Skeletal muscle cell (primary cell): Measurements from ENCODE around the gene OTOA.
"Not testable (repeated sequence)": the region's sequence is repeated elsewhere in the genome, so short reads cannot be mapped to it uniquely, and the experiment has no call there.

ENCODE experiments used
- DNase-seq: peaks from one replicate; pipeline ENCODE4 v3.0.0-alpha.2; 2010; ENCODE audit warnings: low read depth
- H3K4me3 ChIP-seq: 2 replicates; pipeline ENCODE4 v1.5.1; 2011; ENCODE audit warnings: low read depth, mild to moderate bottlenecking, control low read depth, low read length, moderate library complexity

Gene OTOA

DNA sequence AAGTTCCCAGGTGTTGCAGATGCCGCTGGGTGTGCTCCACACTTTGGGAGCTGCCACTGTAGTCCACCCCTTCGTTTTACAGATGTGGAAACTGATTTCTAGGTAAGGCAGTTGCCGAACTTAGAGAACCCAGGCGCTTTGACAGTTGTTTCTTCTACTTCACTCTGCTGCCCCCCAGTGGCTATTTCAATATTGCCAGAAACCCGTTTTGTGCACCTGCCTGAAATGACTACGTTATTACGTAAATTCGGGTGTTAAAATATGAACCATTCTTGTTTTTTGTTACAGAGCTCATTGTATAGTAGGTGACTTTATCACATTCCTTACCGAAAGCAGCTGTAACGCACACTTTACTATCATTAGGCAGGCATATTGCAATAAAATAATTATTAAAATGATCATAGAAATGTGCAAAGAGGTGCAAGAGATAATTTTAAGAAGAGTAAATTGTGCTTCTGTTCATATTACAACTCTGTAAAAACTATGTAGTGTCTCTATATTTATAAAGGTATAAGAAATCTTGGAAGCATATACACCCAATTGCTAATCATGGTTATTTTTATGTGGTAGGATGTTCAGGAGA lies 44.9 kb downstream of the OTOA start:
- DNase-seq = peak; percentile 9
- no peak overlapping the region for H3K4me3 ChIP-seq

GRCh38 chr16:21710938-21711337 lies 47.2 kb downstream of the OTOA start:
- H3K4me3 ChIP-seq = no peak overlapping the region
- no peak for DNase-seq

DNA sequence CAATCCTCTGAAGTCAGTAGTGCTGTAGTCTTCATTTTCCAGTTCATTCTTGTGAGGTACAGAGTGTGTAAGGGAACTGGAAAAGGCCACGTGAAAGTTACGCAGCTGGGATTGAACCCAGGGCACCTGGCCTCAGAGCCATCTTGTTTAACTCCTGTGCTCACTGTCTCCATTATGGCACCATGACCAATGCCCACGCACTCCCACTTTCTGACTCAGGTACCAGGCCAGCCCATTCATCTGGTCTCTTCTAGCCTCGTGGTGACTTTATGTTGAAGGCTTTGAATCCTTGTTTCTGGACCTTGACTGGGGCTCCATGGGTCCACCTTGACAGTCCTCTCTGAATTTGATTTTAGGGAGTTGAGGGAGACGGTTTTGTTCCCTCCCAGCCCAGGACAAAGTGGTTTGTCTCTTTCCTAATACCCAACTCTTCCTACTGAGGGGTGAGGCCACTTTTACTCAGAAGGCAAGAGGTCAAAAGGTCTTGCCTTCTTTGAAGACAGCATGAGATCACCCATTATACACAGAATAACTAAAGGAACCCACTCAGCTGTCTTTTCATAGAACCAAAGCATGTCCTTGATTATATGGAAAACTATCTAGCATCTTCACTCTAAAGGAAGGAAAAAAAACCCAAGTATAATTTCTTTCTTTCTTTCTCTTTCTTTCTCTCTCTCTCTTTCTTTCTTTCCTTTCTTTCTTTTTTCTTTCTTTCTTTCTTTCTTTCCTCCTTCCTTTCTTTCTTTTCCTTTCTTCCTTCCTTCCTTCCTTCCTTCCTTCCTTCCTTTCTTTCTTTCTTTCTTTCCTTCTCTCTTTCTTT lies 50.0 kb downstream of the OTOA start:
- H3K4me3 ChIP-seq = no peak overlapping the region
- no peak for DNase-seq

DNA sequence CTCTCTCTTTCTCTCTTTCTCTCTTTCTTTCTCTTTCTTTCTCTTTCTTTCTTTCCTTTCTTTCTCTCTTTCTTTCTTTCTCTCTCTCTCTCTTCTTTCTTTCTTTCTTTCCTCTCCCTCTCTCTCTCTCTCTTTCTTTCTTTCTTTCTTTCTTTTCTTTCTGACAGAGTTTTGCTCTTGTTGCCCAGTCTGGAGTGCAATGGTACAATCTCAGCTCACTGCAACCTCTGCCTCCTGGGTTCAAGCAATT lies 50.5 kb downstream of the OTOA start:
- not testable (repeated sequence) for DNase-seq, H3K4me3 ChIP-seq

GRCh38 chr16:21717608-21718007 lies 53.8 kb downstream of the OTOA start:
- DNase-seq = no peak

GRCh38 chr16:21719283-21719682 lies 55.5 kb downstream of the OTOA start:
- DNase-seq = no peak
- H3K4me3 ChIP-seq = no peak overlapping the region

More at GRCh38 chr16:21717608-21718007, 53.8 kb downstream of the OTOA start:
- H3K4me3 ChIP-seq = no peak overlapping the region

DNA sequence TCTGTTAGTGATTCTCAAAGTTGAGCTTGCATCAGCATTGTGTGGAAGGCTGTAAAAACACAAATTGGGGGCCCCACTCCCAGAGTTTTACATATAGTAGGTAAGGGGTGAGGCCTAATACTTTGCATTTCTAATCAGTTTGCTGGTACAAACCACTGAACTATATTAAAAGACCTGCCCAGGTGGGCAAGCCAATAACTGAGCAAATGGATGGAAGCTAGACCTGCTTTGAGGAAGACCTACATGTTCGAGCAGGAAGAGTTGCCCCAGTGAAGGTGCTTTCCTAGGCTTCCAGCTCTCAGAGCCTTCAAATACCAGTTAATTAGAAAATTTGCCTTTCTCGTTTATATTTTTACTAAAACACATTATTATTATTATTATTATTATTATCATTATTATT lies 56.8 kb downstream of the OTOA start:
- DNase-seq = no peak
- no peak overlapping the region for H3K4me3 ChIP-seq

DNA sequence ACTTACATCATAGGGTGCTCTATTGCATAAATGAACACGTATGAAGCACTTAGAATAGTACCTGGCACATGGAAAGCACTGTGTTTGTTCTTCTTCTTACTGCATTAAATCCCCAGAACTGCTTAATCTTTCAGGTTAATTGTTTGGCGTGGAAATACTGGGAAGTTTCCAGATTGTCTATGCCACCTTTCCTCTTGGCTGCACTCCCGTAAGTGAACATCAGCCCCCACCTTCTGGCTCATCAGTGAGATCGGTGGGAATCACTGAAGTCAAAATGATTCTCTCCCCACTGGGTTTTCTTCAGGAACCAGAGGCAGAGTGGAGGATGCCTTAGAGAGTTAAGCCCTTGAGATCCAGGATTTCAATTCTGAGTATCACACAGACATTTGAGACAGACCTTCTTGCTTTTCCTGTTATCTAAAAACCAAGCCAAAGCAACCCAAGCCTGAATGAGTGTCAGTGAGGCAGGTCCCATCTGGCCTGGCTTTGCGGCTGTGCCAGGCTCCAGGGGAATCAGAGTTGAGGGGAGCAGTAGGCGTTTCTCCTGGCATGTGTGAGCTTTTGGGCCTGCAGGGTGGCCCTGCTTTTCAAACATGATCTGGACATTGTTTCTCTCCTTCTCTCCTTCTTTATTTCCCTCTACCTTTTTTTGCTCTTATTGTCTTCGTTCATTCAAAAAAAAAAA lies 59.1 kb downstream of the OTOA start:
- no peak for DNase-seq

GRCh38 chr16:21723532-21723931 lies 59.8 kb downstream of the OTOA start:
- DNase-seq = no peak
- H3K4me3 ChIP-seq = no peak overlapping the region

More for the DNA sequence above, 59.1 kb downstream of the OTOA start:
- no peak overlapping the region for H3K4me3 ChIP-seq

DNA sequence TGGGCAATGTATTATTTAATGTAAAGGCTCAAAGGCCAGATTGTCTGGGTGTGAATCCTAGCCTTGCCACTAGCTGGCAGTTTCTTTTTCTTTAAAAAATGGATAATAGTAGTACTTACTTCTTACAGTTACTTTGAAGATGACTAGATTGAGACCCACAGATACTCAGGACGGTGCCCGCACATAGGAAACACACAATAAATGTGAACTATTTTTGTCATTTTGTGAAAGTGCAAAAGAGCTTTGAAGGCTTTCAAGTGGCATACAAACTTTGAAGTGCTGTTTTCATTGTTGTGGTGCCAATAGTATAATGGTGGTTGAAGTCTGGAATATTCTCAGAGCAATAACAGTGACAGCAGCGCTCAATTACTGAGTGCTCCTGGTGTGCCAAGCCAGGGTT lies 63.6 kb downstream of the OTOA start:
- H3K4me3 ChIP-seq = no peak overlapping the region
- no peak for DNase-seq

GRCh38 chr16:21731233-21731632 lies 67.5 kb downstream of the OTOA start:
- not testable (repeated sequence) for H3K4me3 ChIP-seq, DNase-seq

DNA sequence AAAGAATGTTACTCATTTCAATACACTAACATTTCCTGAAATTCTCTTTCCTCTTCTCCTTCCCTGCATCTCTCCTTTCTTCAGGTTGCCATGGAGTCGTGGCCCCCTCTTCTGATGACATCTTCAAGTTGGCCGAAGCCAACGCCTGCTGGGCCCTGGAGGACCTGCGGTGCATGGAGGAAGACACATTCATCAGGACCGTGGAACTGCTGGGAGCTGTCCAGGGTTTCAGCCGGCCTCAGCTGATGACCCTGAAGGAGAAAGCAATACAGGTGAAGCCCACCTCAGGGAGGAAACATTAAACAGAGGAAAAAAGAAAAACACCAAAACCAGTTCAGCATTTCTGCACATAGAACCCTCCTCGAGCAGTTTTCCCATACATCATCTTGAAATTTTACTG lies 76.9 kb downstream of the OTOA start:
- DNase-seq, H3K4me3 ChIP-seq: not testable (repeated sequence)

DNA sequence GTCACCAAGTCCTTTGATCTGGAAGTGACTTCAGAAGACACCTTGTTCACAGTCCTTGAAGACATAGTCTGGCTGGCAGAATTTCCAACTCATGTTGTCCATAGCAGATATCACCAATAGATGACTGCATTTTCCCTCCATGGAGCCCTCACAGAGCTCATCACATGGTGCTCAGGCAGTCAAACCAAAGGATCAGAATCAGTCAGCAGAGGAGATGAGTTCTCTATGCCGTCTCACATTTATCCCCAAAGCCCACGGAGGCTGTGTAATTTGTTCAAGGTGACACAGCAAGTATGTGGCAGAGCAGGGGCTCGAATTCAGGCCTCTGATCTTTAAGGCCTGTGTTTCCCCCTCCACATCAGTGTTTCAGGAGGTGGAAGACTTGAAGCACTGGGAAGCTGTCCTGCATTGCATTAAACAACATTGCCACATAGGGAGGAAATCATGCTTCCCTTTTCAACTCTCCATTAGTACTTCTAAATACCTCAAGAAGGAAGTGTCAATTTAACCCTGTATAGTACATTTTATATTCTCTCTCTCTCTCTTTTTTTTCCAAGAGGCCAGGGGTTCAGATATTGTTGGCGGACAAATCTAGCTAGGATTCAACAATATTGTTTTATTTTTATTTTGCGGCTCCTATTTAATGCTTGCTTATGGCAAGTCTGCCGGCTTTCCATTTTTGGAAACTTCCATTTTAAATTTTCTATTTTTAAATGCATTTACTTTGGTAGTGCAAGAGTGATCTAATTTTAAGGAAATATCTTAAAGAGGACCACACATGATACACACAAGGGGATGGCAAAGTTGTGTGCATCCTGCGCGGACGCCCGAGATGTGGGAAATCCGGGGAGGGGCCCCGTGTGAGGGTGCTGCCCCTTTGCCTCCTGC lies 92.7 kb downstream of the OTOA start:
- not testable (repeated sequence) for H3K4me3 ChIP-seq, DNase-seq

DNA sequence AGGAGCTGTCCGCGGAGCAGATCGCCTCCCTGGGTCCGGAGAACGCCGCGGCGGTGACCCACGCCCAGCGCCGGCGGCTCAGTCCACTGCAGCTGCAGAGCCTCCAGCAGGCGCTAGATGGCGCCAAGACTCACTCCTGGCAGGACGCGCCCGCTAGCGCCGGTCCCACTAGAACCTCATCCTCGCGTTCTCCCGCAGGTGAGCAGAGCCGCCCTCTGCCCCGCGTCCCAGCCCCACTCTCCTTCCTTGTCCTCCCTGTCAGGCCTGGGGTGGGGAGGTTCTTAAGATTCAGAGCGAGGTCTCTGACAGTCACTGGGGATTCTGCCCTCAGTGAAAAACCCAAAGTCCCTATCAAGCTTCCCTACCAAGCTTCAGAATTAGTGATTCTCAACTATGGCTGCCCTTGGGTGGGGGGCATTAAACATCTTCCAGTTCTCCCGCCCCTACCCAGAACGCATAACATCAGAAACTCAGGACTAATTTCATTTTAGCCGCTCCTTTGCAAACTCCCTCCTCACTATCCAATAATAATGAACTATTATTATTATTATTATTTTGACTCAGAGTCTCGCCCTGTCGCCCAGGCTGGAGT lies 93.4 kb downstream of the OTOA start:
- not testable (repeated sequence) for H3K4me3 ChIP-seq, DNase-seq

DNA sequence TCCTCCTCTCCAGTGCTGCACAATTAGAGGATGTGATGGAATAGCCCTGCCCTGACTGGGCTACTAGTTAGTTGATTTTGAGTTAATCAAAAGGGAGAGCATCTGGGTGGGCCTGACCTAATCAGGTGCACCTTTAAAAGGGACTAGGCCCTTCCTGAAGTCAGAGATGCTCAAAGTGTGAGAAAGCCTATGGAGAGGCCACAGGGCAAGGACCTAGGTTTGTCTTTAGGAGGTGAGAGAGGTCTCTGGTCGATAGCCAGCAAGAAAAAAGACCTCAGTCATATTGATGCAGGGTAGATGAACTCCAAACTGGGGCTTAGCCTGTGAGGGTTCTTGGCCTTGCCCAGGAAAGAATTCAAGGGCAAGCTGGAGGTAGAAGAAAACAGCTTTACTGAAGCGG lies 104.5 kb downstream of the OTOA start:
- not testable (repeated sequence) for H3K4me3 ChIP-seq, DNase-seq

DNA sequence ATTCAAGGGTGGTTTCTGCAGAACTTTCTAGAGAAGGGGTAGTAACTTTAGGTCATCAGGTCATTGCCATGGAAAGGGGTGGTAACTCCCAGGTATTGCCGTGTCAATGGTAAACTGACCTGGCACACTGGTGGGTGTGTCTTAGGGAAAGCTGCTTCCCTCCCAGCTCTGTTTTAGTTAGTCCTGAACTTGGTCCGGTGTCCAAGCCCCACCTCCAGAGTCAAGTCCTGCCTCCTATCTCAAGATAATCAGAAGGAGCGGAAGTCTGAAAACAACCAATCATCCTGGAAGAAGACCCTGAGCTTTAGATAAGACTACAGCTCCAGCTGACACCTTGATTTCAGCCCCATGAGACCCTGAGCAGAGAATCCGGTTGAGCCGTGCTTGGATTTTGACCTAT lies 105.0 kb downstream of the OTOA start:
- H3K4me3 ChIP-seq, DNase-seq: not testable (repeated sequence)

- not testable (repeated sequence) for H3K4me3 ChIP-seq
- peak; percentile 43 for DNase-seq
Measured at GRCh38 chr16:21769284-21769683, 105.5 kb downstream of the OTOA start.

GRCh38 chr16:21770584-21770983 lies 106.8 kb downstream of the OTOA start:
- H3K4me3 ChIP-seq, DNase-seq: not testable (repeated sequence)

GRCh38 chr16:21772547-21773206 lies 108.9 kb downstream of the OTOA start:
- H3K4me3 ChIP-seq, DNase-seq: not testable (repeated sequence)
